SK-N-SH treated with all-trans-retinoic acid at 6 μM for 48 hours (cell line): ENCODE measurements around the gene KCNIP1.

Source experiments
- TCF4 ChIP-seq: fragments of 250-450 bp; sonication (Bioruptor Pico); IDR thresholded peaks from 2 replicates; pipeline ENCODE4 v1.8.0; 2021; ENCODE audit warnings: mild to moderate bottlenecking, moderate library complexity, borderline replicate concordance
- ZFP30 ChIP-seq: fragments of 450-650 bp; formaldehyde crosslinking; IDR thresholded peaks from 2 replicates; pipeline ENCODE4 v1.5.0; 2022; ENCODE audit warnings: mild to moderate bottlenecking, moderate library complexity

DNA sequence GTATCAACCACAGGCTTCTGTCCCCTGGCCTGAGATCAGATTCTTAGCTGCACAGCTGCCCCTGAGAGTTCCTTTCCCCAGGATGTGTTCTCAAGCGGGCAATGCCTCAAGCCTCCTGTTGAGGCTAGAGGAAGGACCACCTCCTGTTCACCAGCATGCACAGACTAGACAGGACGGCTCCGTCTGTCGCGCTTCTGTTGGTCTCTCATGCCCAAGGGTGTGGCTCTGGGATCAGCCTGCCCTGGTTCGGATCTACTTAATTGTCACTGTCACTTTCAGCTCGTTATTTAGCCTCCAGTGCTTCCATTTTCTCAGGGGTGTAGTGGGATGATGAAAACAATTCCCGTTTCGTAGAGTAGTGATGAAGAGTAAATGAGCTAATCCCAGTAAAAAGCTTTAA lies 103.1 kb downstream of the KCNIP1 start:
- TF ChIP-seq ZFP30 (CRISPR knock-in tag) (no peak), TCF4 (CRISPR knock-in tag) (no peak)
